ENCODE data around the gene CD7.

Gene CD7

DNA sequence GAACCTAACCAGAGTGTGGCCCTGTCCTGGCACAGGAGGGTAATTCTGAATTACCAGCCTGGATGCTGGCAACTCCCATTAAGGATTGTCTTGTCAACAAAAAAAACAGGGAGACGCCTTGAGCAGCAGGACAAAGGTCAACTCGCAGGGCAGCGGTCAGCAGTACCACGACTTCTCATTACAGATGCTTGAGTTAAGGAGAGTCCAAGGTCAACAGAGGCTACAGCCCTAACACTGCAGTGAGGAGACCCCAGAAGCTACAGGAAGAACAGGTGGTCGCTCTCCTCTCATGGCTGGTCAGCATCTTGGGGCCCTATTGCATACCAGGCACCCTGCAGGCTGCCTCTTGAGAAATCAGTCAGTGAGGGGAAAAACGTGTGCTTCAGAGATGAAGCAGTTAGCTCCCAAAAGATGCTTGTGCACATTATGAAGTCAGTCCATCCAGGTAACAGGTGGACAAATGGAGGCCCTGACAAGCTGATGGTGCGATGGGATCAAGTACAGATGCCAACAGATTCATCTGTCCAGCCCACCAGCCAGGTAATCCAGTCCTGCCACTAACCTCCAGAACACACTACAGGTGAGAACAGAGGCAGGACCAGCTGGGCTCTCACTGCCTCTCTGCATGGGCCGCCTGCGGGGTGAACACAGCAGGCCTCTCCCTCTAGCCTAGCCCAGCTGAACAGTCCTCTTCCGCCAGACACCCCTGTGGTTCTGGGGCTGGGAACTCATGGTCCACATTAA is 48.1 kb downstream of the CD7 start:
- no peak for DNase-seq (ENCODE audit: low read depth in 1 of 2, low spot score in 1 of 2)
- no peak for TF ChIP-seq JUND (IDR thresholded peaks at IDR 0.05; ENCODE audit: low read depth)
- in situ Hi-C loops (cut with HindIII; ENCODE audit: low pct_unique_long_range_greater_than_20kb, low sequenced_read_pairs), result no loop called here

- TF ChIP-seq JUND (IDR thresholded peaks at IDR 0.05; ENCODE audit: low read depth), result no peak
- DNase-seq (ENCODE audit: low read depth in 1 of 2, low spot score in 1 of 2), result peak in 1 of 2 experiments; percentile 78
- in situ Hi-C loops (cut with HindIII; ENCODE audit: low pct_unique_long_range_greater_than_20kb, low sequenced_read_pairs), result no loop called here
Measured at GRCh38 chr17:82267575-82268379, 49.6 kb downstream of the CD7 start.

- in situ Hi-C loops (cut with HindIII; ENCODE audit: low pct_unique_long_range_greater_than_20kb, low sequenced_read_pairs), result no loop called here
- TF ChIP-seq JUND (IDR thresholded peaks at IDR 0.05; ENCODE audit: low read depth), result no peak
- no peak for DNase-seq (ENCODE audit: low read depth in 1 of 2, low spot score in 1 of 2)
Measured at GRCh38 chr17:82266142-82266541, 51.3 kb downstream of the CD7 start.
